ENCODE measurements around the gene HDAC8.

The HDAC8 gene

GRCh38 chrX:72436010-72436409 lies 136.6 kb downstream of the HDAC8 start:
- no peaks in the 10 kb centered on the region; the same call in 1 of the 2 replicates for H3K36me3 ChIP-seq (ENCODE audit: insufficient read depth, low read length)
- H3K4me1 ChIP-seq (ENCODE audit: insufficient read depth, low read length, poor library complexity, severe bottlenecking), result no peaks in the 10 kb centered on the region
- no peaks in the 10 kb centered on the region for H3K79me2 ChIP-seq (ENCODE audit: insufficient read depth, low read length)
- H4K20me1 ChIP-seq (ENCODE audit: insufficient read depth, low read length, poor library complexity, severe bottlenecking), result no peaks in the 10 kb centered on the region
- no peaks in the 10 kb centered on the region for H3K27me3 ChIP-seq (ENCODE audit: insufficient read depth, low read length, poor library complexity, severe bottlenecking)
- no peak overlapping the region for H3K9ac ChIP-seq (ENCODE audit: low read depth, low read length, poor library complexity, severe bottlenecking)
- H3F3A ChIP-seq (ENCODE audit: low read depth), result no peaks in the 10 kb centered on the region
- no peak overlapping the region for H2AFZ ChIP-seq (ENCODE audit: low read length)
- TF ChIP-seq CTCF (conservative IDR thresholded peaks at IDR 0.05; ENCODE audit: low read length) (no peak), EZH2phosphoT487 (IDR thresholded peaks at IDR 0.05; ENCODE audit: borderline replicate concordance) (no peak)
- no peak overlapping the region for H3K4me3 ChIP-seq (ENCODE audit: low read length, poor library complexity, severe bottlenecking)
- H3K9me3 ChIP-seq (ENCODE audit: insufficient read depth, low read depth, low read length), result no peaks in the 10 kb centered on the region
- H3K9me2 ChIP-seq (replicated peaks; ENCODE audit: low read depth, low read length), result no peaks in the 10 kb centered on the region
- no peak overlapping the region for H3K4me2 ChIP-seq (ENCODE audit: low read depth, low read length, poor library complexity, severe bottlenecking)

- H3K27me3 ChIP-seq (ENCODE audit: insufficient read depth, low read length, poor library complexity, severe bottlenecking), result no peaks in the 10 kb centered on the region
- no peaks in the 10 kb centered on the region for H4K20me1 ChIP-seq (ENCODE audit: insufficient read depth, low read length, poor library complexity, severe bottlenecking)
- H3K4me1 ChIP-seq (ENCODE audit: insufficient read depth, low read length, poor library complexity, severe bottlenecking), result no peaks in the 10 kb centered on the region
- H3K79me2 ChIP-seq (ENCODE audit: insufficient read depth, low read length), result no peaks in the 10 kb centered on the region
- H2AFZ ChIP-seq (ENCODE audit: low read length), result no peak overlapping the region
- no peak overlapping the region for H3K9ac ChIP-seq (ENCODE audit: low read depth, low read length, poor library complexity, severe bottlenecking)
- H3K36me3 ChIP-seq (ENCODE audit: insufficient read depth, low read length), result no peaks in the 10 kb centered on the region; the same call in 1 of the 2 replicates
- H3K9me3 ChIP-seq (ENCODE audit: insufficient read depth, low read depth, low read length), result no peaks in the 10 kb centered on the region
- no peaks in the 10 kb centered on the region for H3F3A ChIP-seq (ENCODE audit: low read depth)
- no peak overlapping the region for H3K4me2 ChIP-seq (ENCODE audit: low read depth, low read length, poor library complexity, severe bottlenecking)
- TF ChIP-seq EZH2phosphoT487 (IDR thresholded peaks at IDR 0.05; ENCODE audit: borderline replicate concordance), result no peak
- TF ChIP-seq CTCF (conservative IDR thresholded peaks at IDR 0.05; ENCODE audit: low read length), result no peak
- no peaks in the 10 kb centered on the region for H3K9me2 ChIP-seq (replicated peaks; ENCODE audit: low read depth, low read length)
- H3K4me3 ChIP-seq (ENCODE audit: low read length, poor library complexity, severe bottlenecking), result no peak overlapping the region
Observed at GRCh38 chrX:72430405-72430968, 142.2 kb downstream of the HDAC8 start.

- Histone ChIP-seq H3K9me2 (replicated peaks; ENCODE audit: low read depth, low read length) (no peaks in the 10 kb centered on the region), H4K20me1 (ENCODE audit: insufficient read depth, low read length, poor library complexity, severe bottlenecking) (no peaks in the 10 kb centered on the region), H2AFZ (ENCODE audit: low read length) (no peak overlapping the region), H3K36me3 (ENCODE audit: insufficient read depth, low read length) (no peaks in the 10 kb centered on the region), H3K9ac (ENCODE audit: low read depth, low read length, poor library complexity, severe bottlenecking) (no peak overlapping the region), H3K9me3 (ENCODE audit: insufficient read depth, low read depth, low read length) (no peaks in the 10 kb centered on the region; the same call in 1 of the 2 replicates), H3K79me2 (ENCODE audit: insufficient read depth, low read length) (no peaks in the 10 kb centered on the region), H3K4me1 (ENCODE audit: insufficient read depth, low read length, poor library complexity, severe bottlenecking) (no peaks in the 10 kb centered on the region), H3K4me2 (ENCODE audit: low read depth, low read length, poor library complexity, severe bottlenecking) (no peak overlapping the region), H3K4me3 (ENCODE audit: low read length, poor library complexity, severe bottlenecking) (no peak overlapping the region), H3K27me3 (ENCODE audit: insufficient read depth, low read length, poor library complexity, severe bottlenecking) (no peaks in the 10 kb centered on the region), H3F3A (ENCODE audit: low read depth) (no peaks in the 10 kb centered on the region)
- TF ChIP-seq EZH2phosphoT487 (IDR thresholded peaks at IDR 0.05; ENCODE audit: borderline replicate concordance), result no peak
- TF ChIP-seq CTCF (conservative IDR thresholded peaks at IDR 0.05; ENCODE audit: low read length), result no peak
Observed at GRCh38 chrX:72421797-72422196, 150.8 kb downstream of the HDAC8 start.

Data from Loucy (cell line).